ENCODE measurements around the gene SKP2.
A peak's percentile ranks its signal among the peaks of the same experiment; 100 is the strongest.
"Not testable (repeated sequence)": the region's sequence is repeated elsewhere in the genome, so short reads cannot be mapped to it uniquely, and the experiment has no call there.

SKP2 gene

DNA sequence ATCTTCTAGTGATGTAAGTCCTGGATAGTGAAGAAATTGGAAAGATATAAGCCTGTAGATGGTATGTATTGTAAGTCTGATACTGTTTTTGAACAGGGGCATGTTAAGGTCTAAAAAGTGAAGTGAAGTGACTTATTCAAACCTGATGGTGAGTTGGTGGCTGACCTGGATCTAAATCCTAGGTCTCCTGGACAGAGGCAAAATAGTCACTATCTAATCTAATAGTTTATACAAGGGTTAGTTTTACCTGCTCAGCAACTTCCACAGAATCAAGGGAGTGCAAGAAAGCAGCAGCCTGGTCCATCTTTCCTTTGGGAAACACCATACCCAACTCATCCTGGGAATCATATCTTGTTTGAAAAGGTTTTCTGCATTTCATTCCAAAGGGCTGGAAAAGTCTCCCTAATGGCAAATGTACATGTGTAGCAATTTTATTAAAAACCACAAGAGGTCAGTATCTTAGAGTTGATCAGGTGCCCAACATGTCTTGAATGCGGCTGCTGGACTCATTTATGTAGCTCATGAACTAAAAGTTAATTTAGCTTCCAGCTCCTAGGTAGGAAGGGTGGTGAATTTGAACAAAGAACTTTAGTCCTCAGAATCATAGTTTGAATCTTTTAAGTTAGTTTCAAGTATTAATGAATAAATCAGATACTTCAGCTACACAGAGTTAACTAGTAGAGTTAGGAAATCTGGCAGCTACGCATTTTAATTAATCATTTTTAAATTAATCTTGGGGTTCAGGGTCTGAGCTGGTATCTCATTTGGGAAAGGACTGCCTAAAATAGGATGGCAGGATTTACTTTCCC, 26.0 kb downstream of the SKP2 start:
- no peak overlapping the region for H3K4me3 ChIP-seq (ENCODE audit: control insufficient read depth, low read depth, low read length)
- peak; percentile 71 for DNase-seq (ENCODE audit: low read depth)
- TF ChIP-seq, protein P1, sequence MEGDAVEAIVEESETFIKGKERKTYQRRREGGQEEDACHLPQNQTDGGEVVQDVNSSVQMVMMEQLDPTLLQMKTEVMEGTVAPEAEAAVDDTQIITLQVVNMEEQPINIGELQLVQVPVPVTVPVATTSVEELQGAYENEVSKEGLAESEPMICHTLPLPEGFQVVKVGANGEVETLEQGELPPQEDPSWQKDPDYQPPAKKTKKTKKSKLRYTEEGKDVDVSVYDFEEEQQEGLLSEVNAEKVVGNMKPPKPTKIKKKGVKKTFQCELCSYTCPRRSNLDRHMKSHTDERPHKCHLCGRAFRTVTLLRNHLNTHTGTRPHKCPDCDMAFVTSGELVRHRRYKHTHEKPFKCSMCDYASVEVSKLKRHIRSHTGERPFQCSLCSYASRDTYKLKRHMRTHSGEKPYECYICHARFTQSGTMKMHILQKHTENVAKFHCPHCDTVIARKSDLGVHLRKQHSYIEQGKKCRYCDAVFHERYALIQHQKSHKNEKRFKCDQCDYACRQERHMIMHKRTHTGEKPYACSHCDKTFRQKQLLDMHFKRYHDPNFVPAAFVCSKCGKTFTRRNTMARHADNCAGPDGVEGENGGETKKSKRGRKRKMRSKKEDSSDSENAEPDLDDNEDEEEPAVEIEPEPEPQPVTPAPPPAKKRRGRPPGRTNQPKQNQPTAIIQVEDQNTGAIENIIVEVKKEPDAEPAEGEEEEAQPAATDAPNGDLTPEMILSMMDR (conservative IDR thresholded peaks at IDR 0.05; ENCODE audit: control insufficient read depth, insufficient read depth, low read depth, low read length) = peak; percentile 65

DNA sequence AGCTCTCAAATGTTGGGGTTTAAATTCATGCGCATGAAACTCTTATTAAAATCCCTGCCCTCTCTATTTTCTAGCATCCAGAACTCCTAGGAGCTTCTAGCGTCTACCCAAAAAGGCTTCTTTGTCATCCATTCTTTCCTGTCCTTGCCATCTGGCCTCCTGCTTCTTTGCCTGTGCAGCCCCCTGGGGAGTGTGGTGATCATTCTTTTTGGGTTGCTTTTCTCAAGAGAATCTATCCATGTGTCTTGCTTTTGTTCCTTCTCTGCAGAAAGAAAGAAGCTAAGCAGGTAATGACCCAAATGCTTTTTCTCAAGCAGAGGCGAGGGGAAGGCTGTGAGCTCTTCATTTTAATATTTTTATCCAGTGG, 26.6 kb downstream of the SKP2 start:
- TF ChIP-seq, protein P1 (conservative IDR thresholded peaks at IDR 0.05; ENCODE audit: control insufficient read depth, insufficient read depth, low read depth, low read length) = no peak
- no peak for DNase-seq (ENCODE audit: low read depth)
- H3K4me3 ChIP-seq (ENCODE audit: control insufficient read depth, low read depth, low read length) = no peak overlapping the region

DNA sequence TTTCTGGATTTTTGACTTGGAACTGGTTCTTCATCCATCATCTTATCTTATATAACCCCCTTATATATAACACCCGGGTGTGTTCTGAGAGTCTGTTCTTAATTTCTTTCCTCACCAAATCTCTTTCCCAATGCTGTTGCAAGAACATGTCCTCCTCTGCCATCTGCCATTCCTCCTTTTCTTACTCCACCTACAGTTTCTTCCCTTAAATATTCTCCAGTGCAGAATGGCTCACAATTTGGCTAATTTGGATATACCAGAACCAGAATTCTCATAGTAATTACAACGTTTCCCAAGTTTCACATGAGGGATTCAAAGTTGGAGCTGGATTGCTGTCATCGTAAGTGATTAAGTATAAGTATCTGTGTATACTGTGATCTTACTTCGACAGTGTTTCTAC, 28.0 kb downstream of the SKP2 start:
- no peak overlapping the region for H3K4me3 ChIP-seq (ENCODE audit: control insufficient read depth, low read depth, low read length)
- no peak for DNase-seq (ENCODE audit: low read depth)
- TF ChIP-seq, protein P1 (conservative IDR thresholded peaks at IDR 0.05; ENCODE audit: control insufficient read depth, insufficient read depth, low read depth, low read length) = no peak

DNA sequence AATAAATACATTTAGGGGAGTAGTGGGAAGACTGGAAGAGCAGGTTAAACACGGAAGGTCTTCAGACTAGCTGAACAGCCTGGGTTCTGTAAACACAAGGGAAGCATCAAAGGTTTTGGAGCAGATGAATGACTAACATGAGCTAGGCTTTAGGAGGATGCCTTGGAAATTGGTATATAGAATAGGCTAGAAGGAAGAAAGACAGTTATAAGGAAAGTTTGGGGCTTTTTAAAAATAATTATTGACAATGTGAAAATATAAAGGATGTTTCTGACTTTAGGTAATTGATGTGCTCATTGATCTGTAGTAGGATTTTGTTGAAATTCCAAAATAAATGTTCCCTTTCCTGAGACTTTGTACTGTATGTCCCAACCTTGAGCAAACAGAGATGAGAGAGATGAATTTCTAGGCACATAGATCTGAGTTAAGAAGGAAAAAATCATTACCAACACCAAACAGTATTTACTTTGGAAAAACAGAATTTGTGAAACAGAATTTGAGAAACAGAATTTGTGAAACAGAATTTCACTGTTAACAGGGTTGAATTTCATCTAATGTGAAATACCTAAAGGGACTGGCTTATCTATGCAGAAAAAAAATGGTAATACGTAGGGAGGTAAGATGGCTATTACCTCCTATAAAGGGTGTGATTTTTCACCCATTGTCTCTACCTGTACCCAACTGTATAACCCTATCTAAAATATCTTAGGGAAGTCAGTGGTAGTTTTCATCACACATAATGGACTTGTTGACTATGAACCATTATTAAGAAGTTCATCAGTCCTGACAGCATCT, 28.8 kb downstream of the SKP2 start:
- DNase-seq (ENCODE audit: low read depth) = no peak
- TF ChIP-seq, protein P1 (conservative IDR thresholded peaks at IDR 0.05; ENCODE audit: control insufficient read depth, insufficient read depth, low read depth, low read length) = no peak
- H3K4me3 ChIP-seq (ENCODE audit: control insufficient read depth, low read depth, low read length) = no peak overlapping the region

DNA sequence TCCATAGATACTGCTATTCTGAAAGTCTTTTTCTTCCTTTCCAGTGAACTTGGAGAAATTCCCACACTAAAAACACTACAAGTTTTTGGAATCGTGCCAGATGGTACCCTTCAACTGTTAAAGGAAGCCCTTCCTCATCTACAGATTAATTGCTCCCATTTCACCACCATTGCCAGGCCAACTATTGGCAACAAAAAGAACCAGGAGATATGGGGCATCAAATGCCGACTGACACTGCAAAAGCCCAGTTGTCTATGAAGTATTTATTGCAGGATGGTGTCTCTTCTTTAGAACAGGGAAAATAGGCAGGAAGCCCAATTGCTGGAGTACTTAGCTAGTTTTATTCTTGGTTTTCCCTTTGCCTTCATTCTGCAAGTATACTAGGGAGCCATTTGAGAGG, 29.9 kb downstream of the SKP2 start:
- no peak overlapping the region for H3K4me3 ChIP-seq (ENCODE audit: control insufficient read depth, low read depth, low read length)
- TF ChIP-seq, protein P1 (conservative IDR thresholded peaks at IDR 0.05; ENCODE audit: control insufficient read depth, insufficient read depth, low read depth, low read length) = no peak
- no peak for DNase-seq (ENCODE audit: low read depth)

DNA sequence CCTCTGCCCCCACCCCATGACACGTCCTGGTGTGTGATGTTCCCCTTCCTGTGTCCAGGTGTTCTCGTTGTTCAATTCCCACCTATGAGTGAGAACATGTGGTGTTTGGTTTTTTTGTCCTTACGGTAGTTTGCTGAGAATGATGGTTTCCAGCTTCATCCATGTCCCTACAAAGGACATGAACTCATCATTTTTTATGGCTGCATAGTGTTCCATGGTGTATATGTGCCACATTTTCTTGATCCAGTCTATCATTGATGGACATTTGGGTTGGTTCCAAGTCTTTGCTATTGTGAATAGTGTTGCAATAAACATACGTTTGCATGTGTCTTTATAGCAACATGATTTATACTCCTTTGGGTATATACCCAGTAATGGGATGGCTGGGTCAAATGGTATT, 32.5 kb downstream of the SKP2 start:
- not testable (repeated sequence) for H3K4me3 ChIP-seq (ENCODE audit: control insufficient read depth, low read depth, low read length); DNase-seq (ENCODE audit: low read depth)

DNA sequence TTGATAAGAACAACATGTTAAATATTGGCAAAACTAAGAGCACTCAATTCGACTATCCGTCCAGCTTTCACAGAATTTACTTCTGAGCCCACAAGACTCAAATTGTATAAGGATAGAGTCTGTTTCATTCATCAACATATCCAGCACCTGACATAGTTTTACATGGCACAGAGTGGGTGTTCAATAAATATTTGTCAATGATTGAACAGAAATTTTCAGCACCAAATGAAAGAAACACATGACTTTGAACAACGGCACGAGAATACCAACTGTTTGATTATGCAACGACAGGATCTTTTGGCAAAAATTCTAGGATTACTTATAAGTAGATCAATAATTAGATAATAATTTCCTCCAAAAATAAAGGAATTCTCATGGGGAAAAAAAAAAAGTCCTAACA, 41.8 kb downstream of the SKP2 start:
- TF ChIP-seq, protein P1 (conservative IDR thresholded peaks at IDR 0.05; ENCODE audit: control insufficient read depth, insufficient read depth, low read depth, low read length) = no peak
- DNase-seq (ENCODE audit: low read depth) = no peak
- no peak overlapping the region for H3K4me3 ChIP-seq (ENCODE audit: control insufficient read depth, low read depth, low read length)

Measured in fibroblast of mammary gland (primary cell).